Hindlimb muscle (tissue), 1 donor: ENCODE results near the gene GPC4. TPM values are rescaled to one million over a fixed set of nuclear protein-coding genes. Genes with fewer than 3 reads are reported as not detected.
"Not testable (repeated sequence)": the region's sequence is repeated elsewhere in the genome, so short reads cannot be mapped to it uniquely, and the experiment has no call there.

Source experiments
- DNase-seq: peaks from one replicate; pipeline ENCODE4 v3.0.0-alpha.2; 2013
- polyA plus RNA-seq: library from polyadenylated mRNA; unstranded; fragments of 120-200 nt; gene quantifications from one replicate; pipeline ENCODE4 v1.2.1, GENCODE V29; 2013; ENCODE audit not compliant: insufficient read length

Gene GPC4
- polyA plus RNA-seq, 1 donor, result 98.8 TPM

DNA sequence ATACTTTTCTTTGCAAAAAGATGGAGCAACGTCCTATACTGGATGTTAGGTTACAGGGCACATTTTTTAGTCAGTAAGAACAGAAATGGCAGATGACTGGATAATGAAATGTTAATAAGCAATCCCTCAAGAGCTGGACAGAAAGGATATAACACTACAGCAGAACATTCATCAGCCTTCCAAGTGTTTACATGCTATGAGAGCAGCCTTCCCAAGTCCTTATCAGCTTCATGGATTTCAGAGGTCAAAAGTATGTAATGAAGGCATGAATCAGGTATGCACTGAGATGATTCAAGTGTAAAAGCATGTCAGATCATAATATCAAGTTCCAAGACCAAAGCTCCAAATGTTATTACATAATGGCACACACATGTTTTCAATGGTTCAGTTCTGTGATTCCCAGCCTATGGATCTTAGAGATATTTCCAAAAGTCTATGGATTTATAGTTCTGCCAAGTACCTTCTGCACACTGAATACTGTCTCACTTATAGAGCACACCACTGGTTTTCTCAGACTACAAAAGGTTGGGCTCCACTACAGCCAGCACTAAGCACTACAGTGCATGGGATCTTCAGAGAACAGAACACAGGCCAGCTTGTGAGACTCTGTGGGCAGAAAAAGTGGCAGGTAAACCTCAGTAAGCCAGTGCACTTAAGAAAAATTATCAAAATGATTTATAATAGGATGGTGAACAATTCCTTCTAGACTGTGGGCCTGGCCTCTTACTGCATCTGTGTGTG is 49.2 kb downstream of the GPC4 start:
- no peak for DNase-seq

DNA sequence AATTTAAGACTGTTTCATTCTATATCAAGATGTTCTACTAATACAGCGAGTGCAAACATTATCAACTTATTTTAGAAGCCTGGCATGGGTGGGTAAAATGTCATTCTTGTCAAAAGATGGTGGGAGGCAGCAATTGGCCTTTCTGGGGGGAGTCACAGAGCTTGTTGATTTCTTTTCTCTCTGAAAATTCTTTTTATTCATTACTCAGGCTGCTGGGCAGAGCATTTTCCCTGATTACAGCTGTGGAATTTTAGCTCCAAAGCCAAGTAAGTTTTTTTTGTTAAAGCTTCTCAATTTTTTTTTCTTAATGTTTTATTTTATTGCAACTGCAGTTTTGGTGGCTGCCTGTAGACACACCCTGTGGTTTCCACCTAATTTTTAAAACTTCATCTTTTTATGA is 50.4 kb downstream of the GPC4 start:
- DNase-seq, result no peak

DNA sequence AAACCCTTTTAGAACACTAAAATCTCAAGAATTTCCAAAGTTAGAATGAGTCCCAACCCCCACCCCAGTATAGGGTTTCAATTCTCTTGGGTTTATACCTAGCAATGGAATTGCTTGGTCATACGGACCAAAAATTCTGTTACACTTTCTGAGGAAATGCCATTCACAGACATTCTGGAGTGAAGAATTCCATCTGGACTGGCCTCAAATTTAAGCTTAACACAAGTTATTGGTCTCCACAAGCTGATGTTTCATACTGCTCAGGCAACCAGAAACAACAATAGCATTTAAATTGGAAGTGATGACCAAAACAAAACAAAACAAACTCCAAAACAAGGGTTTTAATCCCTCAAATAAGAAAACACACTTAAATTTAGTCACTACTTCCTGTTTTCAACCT is 51.1 kb downstream of the GPC4 start:
- no peak for DNase-seq

DNA sequence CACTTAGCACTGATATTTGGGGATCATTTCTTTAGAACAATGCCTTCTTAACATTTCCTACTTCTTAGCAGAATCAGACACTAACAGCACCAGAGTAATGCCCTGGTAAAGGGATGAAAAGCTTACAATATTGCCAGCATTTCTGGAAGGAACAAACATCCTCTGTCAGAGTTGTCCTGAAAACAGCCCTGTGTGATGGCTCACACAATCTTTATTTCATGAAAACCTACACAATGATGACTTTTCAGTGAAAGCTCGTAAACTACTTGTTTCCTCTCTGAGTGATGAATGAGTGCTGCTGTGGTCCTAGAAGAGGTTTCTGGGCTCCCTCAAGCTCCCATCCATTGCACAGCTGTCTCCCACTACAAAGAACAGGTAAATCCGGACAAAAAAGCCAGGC is 52.8 kb downstream of the GPC4 start:
- no peak for DNase-seq

DNA sequence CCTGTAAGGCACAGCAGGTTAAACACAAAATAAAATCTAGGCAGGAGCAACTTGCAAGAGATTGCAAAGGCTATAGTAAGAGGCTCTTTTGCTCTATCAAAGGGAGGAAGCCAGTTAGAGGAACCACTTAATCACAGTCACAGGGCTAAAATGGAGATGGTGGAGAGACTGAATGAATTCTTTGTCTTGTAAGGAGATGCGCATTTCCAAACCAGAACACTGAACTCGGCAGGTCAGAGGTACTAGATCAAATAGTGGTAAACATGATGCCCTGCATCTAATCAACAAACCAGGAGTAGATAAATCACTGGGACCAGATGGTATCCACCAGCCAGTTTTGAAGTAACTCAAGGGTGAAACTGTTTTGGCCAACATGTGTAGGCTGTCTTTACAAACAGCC is 55.8 kb downstream of the GPC4 start:
- DNase-seq, result no peak

DNA sequence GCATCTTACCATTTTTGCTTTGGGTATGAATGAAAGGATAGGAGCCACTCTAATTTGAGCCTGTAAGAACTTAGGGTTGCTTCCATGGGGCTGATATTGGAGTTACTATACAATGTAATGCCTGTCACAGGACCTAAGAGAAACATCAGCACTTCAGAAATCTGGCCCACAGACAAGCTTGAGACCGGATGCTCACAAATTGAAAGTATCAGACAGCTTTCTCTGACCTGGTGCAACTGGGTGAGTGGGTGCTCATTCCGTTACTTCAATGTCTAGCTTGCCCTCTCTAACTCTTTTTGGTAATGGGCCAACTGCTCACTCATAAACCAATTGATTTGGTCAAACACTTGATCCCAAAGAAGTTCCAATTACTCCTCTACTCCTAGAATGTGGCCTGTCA is 62.1 kb downstream of the GPC4 start:
- no peak for DNase-seq

DNA sequence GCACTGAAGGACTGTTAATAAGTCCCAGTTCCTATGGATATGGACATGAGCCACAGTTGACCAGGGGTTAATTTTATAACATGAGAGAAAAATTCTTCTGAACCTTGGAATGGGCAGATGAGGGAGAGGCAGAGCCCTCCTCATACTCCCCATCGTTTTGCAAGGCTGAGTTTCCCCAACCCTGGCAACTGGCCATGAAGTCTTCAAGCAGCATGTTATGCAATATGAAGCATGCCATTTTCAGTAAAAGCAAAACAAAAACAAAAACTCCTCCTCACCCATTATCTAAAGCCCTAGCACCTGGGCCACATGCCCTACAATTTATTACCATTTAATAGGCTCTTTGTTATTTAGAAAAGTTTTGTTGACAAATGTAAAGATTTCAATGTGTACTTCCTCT is 64.5 kb downstream of the GPC4 start:
- DNase-seq, result no peak

DNA sequence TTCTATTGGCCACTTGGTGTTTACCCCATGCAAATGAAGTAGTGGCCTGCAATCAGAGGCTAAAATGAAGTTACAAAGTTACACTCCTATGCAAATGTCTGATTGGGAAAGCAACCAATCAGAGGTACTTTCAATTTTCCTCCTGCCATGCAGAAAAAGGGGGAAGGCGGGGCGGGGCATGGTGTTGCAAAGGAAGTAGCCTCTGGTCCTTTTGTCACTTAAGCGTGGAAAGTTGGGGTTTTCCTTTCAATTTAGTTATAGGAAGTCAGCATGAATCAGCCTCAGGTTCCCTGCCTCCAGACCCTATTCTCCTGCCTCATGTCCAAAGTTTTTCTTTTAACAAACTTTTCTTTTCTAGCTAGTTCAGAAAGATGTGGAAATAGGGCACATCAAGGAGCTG is 69.3 kb downstream of the GPC4 start:
- DNase-seq, result no peak

DNA sequence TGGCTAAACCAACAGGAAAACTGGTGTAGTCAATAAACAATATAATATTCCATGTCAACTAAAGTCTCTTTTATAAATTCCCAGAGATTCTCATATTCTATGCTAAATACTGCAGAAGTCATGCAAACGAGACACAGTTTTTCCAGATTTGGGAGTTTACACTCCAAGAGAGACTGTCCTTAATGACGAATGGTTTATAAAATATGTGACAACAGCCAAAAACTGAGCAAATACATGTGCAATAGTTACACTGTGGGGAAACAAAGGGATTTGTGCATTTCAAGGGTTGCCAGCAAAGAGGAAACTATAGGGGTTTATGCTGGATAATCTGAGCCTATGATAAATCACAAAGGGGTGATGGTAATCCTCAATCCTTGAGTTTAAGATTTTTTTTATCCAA is 75.7 kb downstream of the GPC4 start:
- DNase-seq, result no peak

DNA sequence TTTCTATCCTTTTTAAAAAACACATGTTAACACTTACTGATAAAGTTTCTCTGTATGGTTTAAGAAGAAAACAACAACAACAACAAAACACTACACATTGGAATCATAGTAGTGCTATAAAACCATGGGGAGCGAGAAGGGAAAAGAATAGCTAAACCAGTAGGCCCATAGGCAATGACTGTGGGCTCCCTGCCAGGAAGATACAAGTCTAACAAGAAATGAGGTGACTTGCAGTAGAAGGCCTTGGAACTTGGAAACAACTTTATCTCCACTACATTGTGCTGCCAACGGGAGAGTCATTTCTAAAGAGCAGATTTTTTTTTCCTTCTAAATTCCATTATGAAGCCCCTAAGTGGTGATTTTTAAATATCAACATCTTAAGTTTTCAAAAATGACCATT is 78.0 kb downstream of the GPC4 start:
- no peak for DNase-seq

DNA sequence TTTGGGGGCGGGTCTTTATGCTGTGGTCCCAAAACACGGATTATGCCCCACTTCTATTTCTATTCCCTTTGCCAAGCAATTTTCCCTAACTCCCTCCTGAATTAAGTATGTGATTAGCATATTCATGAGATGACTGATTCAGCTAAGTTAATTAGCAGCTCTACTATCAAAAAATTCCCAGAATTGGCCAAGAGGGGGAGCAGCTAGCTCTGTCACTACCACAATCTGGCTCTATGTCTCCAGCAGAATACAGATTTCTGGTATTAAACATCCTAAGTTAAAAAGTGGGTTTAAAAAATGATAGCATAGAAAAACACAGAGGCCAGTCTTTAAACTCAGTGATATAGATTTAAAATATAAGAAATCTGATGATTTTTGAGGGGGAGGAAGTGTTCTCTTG is 80.3 kb downstream of the GPC4 start:
- DNase-seq, result no peak

DNA sequence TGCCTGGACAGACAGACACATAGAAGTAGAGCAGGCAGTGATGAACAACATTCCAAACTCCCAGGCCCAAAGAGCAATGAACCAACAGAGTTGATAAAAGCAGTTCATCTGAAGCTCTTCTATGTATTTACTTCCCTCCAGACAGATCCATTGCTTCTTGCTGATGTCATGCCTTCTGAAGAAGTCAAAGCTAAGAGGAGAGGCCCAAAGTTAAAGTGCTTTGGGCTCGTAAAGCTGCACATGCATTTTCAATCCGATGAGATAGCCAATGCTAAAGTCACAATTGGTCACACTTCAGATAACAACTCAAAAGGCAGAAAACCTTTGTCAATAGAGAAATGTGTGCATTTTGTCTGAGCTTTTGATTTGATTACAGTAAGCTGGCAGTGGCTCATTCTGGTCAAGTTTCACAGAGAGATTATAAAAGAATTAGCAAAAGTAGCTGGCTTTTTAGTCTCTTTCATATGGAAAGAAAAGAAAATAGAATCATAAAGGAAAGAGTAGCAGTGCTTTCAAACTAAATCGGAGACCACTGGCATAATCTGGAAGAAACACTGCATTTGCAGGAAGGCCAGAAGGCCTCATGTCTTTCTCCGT is 82.0 kb downstream of the GPC4 start:
- no peak for DNase-seq

DNA sequence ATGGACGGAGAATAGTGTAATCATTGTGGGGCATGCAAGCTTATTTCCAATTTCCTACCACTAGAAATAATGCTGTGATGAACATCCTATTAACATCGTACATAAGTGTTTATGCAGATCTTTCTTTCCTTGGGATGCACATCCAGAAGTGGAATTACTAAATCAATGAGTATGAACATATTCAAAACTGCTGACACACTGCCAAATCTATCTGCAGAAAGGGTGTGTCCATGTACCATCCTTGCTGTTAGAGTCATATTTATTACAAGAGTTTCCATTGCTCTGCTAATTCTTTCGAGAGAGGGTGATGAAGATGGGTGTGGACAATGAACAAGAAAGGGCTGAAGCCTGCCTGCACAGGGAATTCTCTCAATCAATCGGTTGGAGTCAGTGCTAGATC is 82.6 kb downstream of the GPC4 start:
- no peak for DNase-seq

DNA sequence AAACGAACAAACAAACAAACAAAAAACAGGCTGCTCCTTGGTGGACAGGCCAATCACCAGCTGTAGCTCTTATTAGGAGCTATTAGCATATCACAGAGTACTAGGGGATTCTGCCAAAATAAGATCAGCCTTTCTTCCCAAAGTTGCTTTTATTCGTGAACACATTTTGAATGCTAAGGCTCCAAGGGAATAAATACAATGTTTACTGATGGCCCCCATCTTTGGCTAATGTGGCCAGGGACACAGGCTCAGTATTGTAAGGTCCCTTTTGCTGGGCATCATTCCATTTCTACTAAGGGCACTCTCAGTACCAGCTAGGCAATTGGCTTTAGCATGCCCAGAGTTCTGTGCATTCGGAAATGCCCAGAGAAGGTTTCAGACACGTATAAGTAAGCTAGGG is 84.3 kb downstream of the GPC4 start:
- DNase-seq, result no peak

DNA sequence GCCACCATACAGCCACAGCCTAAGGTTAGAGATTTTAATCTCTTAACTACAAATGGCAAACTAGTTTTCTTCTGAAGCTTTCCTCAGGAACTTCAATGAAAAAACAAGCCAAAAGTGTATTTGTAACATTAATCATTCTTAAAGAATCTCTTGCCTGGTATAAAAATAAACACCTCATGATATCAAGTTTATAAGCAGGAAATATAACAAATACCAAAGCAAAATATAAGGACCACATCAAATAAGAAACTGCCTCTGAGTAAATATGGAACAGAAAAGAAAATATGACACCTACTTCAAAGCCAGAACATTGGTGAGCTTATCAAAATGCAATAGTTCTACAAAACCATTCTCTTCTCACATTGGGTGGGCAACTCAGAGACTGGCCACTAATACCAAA is 89.9 kb downstream of the GPC4 start:
- DNase-seq, result no peak

DNA sequence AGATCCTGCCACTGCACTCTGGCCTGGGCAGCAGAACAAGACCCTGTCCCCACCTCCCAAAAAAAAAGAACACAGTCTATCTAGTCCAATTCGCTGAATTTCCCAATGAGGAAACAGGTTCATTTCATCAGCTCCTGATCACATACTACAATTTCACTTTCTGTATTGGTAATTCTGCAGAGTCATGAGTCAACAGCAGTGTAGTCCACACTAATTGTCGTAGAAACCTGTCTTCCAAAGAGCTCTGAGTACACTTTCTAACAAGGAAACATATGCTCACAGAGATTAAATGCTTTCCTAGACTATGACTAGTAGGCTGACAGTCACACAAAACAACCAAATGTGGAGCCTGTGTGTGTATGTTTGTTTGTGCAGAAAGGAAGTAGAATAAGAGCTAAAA is 91.9 kb downstream of the GPC4 start:
- no peak for DNase-seq

DNA sequence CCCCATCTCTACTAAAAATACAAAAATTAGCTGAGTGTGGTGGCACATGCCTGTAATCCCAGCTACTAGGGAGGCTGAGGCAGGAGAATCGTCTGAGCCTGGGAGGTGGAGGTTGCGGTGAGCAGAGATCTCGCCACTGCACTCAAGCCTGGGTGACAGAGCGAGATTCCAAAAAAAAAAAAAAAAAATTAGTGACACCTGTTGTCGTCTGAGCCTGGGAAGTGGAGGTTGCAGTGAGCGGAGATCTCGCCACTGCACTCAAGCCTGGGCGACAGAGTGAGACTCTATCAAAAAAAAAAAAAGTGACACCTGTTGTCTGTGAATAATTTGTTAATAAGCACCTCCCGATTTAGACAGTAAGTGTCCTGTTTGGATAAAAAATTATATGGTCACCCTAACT is 93.0 kb downstream of the GPC4 start:
- DNase-seq, result not testable (repeated sequence)

DNA sequence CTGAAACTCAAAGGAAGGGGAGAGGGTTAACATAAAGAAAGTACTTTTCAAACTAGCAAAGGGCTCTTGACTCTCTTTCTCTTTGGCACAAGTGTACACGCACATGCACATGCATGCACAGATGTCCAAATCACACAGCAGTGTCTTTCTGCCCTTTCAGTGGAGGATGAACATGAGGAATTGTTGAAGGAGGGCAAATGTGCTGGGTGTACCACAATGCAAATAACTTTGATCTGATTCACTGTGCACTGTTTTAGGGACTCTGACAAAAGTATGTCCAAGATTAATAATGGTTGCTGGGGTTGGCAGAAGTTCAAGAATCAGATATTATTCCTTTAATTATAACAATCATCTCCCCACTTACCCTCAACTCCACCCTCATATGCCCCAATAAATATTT is 93.8 kb downstream of the GPC4 start:
- no peak for DNase-seq

DNA sequence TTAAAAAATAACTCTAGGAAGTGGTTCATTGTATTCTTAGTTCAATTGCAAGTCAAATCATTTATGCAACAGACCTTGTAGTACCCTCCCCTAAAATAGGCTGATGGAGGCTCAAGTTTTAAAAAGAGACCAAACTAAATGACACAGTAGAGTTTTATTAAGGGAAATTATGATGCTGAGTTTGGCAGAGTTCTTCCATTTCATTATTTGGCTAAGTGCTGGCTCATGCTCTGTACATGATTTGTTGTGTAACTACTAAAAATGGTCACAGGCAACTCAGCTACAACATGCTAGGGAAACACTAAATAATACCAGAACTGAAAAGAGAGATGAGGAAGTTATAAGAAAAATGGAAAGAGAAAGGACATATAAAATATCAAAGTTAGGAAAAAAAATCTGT is 101.0 kb downstream of the GPC4 start:
- DNase-seq, result peak; percentile 24

DNA sequence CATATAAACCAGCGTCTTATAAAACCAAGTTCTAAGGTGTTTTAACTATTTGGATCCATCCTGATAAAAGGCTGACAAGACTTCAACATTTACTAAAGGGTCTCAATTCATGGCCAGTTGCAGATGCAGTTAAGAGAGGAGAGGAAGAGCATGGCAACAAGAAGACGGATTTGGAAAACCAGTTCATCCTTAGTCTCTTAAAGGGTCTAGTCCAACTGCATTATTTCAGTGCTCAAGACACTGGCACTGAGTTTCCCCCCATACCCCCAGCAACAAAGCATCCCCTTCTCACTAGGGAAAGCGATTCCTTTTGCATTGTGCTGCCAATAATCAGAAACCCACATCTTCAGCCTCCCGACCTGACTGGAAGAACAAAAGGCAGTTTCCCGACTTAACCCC is 106.8 kb downstream of the GPC4 start:
- DNase-seq, result no peak

DNA sequence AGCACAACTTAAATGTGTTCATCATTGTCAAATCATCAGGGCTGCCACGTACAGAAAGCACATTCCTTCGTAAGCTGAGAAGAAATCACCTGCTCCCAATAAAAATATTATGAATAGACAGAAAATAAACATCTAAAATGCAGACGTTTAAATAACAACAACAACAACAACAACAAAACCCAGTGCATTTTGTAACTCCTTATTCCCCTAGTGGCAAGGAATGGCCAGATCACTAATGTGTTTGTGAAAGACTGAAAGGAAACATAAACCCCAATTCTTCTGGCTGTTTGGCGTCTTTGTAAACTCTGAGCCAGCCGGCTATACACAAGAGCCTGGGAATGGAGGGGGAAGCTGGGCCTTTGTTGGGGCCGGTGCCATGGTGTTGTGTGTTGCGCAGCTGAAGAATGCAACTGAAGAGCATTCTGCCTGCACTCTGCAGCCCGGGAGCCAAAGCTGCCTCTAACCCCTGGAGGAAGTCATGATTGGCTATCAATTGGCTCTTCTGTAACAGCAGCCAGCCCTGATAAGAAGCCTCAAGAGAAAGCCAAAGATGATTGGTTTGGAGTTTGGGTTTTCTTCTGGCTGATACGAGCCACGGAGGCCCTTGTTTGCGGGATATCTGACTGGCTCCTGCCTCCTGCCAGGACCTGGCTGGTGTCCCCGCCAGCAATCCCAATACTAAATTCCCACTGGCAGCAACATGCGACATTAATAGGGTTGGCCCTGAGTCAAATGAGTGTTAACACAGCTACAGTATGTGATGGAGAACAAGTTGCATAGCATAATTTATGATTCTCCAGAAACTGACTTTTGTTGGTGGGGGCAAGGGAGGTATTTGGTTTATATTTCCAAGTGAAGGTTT is 107.4 kb downstream of the GPC4 start:
- DNase-seq, result no peak

DNA sequence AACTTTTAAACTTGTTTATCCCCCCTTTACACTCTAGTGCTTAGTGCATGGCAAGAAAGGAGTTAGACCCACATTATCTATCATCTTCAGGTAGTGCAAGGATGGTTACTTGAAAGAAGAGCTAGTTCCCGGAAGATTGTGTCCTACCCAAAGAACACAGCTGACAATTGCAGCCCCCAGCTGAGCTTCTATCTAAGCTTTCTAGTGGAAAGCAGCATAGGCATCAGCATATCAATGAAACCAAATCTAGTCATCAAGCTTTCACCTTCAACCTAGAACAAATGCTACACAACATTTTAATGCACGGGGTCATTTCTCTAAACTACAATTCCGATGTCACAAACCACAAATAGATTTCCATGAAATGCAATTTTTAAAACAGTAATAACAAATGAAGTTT is 108.2 kb downstream of the GPC4 start:
- DNase-seq, result no peak

DNA sequence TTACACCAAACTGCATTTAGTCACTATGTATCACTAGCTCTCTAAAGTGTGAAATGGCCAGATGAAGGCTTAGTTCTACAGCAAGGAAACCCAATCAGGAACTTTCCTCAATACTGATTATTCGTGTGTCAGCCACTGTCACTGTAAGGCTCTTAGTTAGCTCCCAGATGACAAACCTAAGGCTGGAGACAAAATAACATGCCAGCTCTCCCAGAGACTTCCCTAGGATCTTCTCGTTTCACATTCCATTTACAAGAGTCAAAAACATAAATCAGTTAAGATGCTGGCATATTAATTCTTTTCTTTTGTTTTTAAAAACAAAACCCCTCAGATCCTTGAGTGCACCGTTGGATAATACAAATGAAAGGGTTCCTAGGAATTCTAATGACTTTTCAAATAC is 109.0 kb downstream of the GPC4 start:
- DNase-seq, result no peak

DNA sequence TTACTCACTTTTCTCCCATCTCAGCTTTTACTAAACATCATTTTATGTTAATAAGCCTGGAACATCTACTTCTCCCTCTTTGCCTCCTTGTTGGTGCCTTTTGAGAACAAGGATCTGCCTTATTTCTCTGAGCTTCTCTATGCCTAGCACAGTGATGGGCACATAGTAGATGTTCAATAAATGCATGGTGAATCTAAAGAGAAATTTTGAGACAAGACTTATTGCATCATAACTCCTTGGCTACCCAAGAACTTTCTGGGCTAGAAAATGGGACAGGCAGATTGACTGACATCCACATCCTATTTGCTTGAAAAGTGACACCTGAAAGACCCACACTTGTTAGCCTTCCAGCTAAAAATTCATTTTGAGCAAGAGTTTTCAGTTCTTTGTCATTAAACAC is 109.9 kb downstream of the GPC4 start:
- no peak for DNase-seq
